ENCODE results near the gene SEMA4B. TPM values are rescaled to one million over a fixed set of nuclear protein-coding genes. Genes with fewer than 3 reads are reported as not detected.
A peak's percentile ranks its signal among the peaks of the same experiment; 100 is the strongest.

SEMA4B gene
- total and polyA plus RNA-seq, 8 donors: 32.5 to 63.9 (median 38.4) TPM

GRCh38 chr15:90228960-90229359 lies 27.8 kb downstream of the SEMA4B start:
- Histone ChIP-seq H3K9me3 (no peaks in the 10 kb centered on the region), H3K4me3 (no peak overlapping the region), H3K4me1 (peaks cover 38 to 57% (median 44%) of the 10 kb centered on the region in 3 donors), H3K27ac (peak overlapping the region; percentile 78 to 90 (median 85)), H3K36me3 (peaks cover 3 to 44% (median 22%) of the 10 kb centered on the region in 3 donors), H3K27me3 (no peaks in the 10 kb centered on the region)
- ATAC-seq (no peak), DNase-seq (peak in 2 of 6 donors; percentile 30 to 72), FAIRE-seq (no peak)
- 48 to 53% methylated on average over 15 of the region's 15 CpGs for WGBS, 2 donors
- intact Hi-C loops (cut with DNase I): loop anchor here in 1 of 3 donors (5.0 kb wide), 1 partner anchor 67 kb away; no protein-coding TSS in a partner anchor
- no peak for TF ChIP-seq CTCF (IDR thresholded peaks at IDR 0.05)

GRCh38 chr15:90230071-90230494 lies 29.0 kb downstream of the SEMA4B start:
- intact Hi-C loops (cut with DNase I): no loop called here
- TF ChIP-seq CTCF (IDR thresholded peaks at IDR 0.05): no peak
- peak; percentile 38 to 53 (median 47) for ATAC-seq
- no peak for FAIRE-seq
- Histone ChIP-seq H3K27ac (peak overlapping the region; percentile 78 to 90 (median 85)), H3K9me3 (no peaks in the 10 kb centered on the region), H3K4me1 (peaks cover 38 to 57% (median 47%) of the 10 kb centered on the region in 3 donors), H3K4me3 (peak overlapping the region in 2 of 4 donors; percentile 31 to 90), H3K36me3 (peaks cover 3 to 33% (median 11%) of the 10 kb centered on the region in 3 donors), H3K27me3 (no peaks in the 10 kb centered on the region)
- DNase-seq: peak; percentile 84 to 95 (median 90)
- 12 to 14% methylated on average over 12 of the region's 12 CpGs for WGBS, 2 donors

GRCh38 chr15:90230610-90231009 lies 29.5 kb downstream of the SEMA4B start:
- Histone ChIP-seq H3K4me1 (peaks cover 38 to 57% (median 47%) of the 10 kb centered on the region in 3 donors), H3K27me3 (no peaks in the 10 kb centered on the region), H3K4me3 (peak overlapping the region in 2 of 4 donors; percentile 31 to 90), H3K27ac (peak overlapping the region; percentile 78 to 90 (median 85)), H3K9me3 (no peaks in the 10 kb centered on the region), H3K36me3 (peaks cover 3 to 27% (median 7%) of the 10 kb centered on the region in 3 donors)
- no peak for TF ChIP-seq CTCF (IDR thresholded peaks at IDR 0.05)
- 32 to 48% methylated on average over 8 of the region's 8 CpGs for WGBS, 2 donors
- FAIRE-seq: no peak
- intact Hi-C loops (cut with DNase I): no loop called here
- peak in 2 of 6 donors; percentile 31 to 73 for DNase-seq
- no peak for ATAC-seq

GRCh38 chr15:90231028-90232017 lies 30.2 kb downstream of the SEMA4B start:
- peak overlapping the region; percentile 78 to 90 (median 85) for H3K27ac ChIP-seq
- 36 to 43% methylated on average over 27 of the region's 27 CpGs for WGBS, 2 donors
- DNase-seq (peak in 4 of 6 donors; percentile 43 to 67 (median 52)), FAIRE-seq (no peak), ATAC-seq (no peak)
- no peaks in the 10 kb centered on the region for H3K27me3 ChIP-seq
- peaks cover 38 to 57% (median 47%) of the 10 kb centered on the region in 3 donors for H3K4me1 ChIP-seq
- H3K4me3 ChIP-seq: peak overlapping the region in 3 of 4 donors; percentile 60 to 90 (median 89)
- no peaks in the 10 kb centered on the region for H3K9me3 ChIP-seq
- H3K36me3 ChIP-seq: peaks cover 0 to 20% (median 3%) of the 10 kb centered on the region in 3 donors
- TF ChIP-seq CTCF (IDR thresholded peaks at IDR 0.05): no peak
- intact Hi-C loops (cut with DNase I): no loop called here
